ENCODE results near the gene LAMC3.
"Not testable (repeated sequence)": the region's sequence is repeated elsewhere in the genome, so short reads cannot be mapped to it uniquely, and the experiment has no call there.

LAMC3 gene

GRCh38 chr9:131101207-131101964 is 92.4 kb downstream of the LAMC3 start:
- no peak for DNase-seq

DNA sequence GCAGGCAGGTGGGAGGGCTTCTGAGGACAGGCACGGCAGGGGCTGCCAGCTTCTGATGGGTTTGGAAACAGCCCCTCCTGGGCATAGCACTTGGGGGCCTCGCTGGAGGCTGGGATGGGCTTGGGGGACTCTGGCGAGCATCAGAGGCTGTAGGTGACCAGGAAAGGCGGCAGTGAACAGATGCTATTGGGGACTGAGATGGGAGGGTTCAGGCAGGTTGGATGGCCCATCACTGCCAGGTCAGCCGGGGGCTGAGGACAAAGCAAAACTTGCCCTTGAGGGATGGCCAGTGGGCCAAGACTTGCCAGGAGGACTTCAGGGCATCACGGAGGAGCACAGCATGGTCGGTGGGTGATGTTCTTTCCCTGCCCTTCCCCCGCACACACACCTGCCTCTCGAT is 94.0 kb downstream of the LAMC3 start:
- DNase-seq = no peak

GRCh38 chr9:131103535-131103934 is 94.6 kb downstream of the LAMC3 start:
- no peak for DNase-seq

- DNase-seq = no peak
These were observed 95.2 kb downstream of the LAMC3 start for GRCh38 chr9:131104016-131104740.

DNA sequence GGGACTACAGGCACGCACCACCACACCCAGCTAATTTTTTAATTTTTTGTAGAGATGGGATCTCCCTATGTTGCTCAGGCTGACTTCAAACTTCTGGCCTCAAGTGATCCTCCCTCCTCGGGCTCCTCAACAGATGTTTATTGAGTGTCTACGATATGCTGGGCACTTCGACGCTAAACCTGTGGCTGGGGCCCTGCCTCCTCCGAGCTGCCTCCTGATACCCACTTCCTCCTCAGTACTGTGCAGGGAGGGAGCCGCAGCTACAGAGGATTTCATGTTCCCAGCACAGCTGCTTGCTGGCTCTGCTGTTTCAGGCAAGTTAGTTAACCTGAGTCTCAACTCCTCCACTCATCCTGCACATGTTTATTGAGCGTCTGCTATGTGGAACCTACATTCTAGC is 97.0 kb downstream of the LAMC3 start:
- no peak for DNase-seq

- DNase-seq = no peak
These were observed 98.8 kb downstream of the LAMC3 start for GRCh38 chr9:131107760-131108159.

DNA sequence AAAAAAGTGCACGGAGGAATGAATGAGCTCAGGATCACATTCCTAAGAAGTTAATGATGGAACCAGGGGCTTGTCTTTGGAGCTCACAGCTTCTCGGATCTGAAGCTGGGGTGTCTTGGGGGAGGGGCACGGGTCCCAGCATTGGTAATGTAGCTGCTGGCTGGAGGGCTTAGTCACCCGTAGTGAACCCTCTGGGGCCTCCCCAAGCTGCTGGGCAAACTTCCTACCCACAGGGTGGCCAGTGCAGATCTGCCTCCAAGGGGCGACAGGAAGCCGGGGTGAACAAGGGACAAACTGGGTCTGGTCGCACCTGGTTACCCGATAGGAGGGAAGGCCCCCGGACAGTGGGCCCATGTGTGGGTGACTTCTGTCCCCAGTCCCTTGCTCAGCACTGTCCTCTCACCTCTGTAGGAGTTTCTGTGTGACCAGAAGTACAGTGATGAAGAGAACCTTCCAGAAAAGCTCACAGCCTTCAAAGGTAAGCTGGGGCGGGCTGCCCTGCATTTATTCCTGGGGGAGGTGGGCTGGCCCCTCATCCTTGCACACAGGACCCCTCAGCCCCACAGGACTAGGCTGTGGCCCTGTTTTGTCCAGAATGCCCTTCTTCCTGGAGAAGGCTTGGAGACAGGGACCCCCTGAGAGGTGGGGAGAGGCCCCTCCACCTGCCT is 102.3 kb downstream of the LAMC3 start:
- no peak for DNase-seq

GRCh38 chr9:131111854-131112311 is 102.9 kb downstream of the LAMC3 start:
- DNase-seq = no peak

DNA sequence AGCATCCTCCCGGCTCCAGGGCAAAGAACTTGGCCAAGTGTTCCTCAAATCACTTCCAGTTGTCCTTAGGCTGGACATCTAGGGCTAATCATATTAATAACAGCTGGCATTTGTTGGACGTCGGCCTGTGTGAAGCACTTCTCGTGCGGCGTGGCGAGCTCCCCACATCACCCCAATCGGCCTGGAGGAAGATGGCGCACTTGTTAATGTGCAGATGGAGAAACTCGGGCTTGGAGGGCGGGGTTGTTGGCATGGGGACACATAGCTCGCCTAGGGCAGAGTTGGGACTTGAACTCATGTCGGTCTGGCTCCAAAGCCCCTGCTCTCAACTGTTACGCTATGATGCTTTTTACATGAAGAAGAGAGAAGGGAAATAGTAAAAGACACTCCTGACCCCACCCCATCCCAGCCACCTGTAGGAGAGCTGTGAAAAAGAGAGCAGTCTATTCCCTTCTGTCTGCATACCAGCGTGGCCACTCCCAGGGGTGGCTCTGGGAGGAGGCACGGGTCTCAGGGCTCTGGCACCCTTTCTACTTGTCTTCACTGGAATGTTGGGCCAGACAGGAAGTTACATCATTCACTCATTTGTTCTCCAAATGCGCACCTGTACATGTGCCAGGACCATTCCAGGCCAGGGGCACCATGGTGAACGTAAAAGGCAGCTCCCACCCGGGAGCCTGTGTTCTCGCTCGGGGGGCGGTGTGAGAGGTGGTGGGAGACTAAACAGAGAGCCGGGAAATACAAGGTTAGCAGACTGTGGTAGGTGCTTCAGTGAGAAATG is 103.6 kb downstream of the LAMC3 start:
- no peak for DNase-seq

GRCh38 chr9:131113655-131114054 is 104.7 kb downstream of the LAMC3 start:
- no peak for DNase-seq

DNA sequence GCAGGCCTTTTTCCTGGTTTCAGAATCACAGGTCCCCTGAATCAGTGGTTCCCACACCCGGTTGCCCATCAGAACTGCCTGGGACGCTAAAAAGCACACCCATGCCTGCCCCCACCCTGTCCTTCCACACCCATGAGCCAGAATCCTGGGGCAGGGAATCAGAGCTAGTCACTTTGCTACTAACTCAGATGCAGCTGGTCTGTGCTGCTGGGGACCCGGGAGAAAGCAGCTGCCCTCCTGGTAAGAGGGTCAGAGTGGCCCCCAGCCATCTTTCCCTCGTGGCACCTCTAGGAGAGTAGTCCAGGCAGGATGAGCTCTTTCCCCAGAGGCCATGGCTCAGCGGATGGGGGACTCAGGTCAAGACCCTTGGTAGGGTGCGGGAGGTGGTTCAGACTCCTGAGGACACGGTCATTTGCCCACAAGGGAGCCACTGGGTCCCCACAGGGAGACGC is 105.1 kb downstream of the LAMC3 start:
- no peak for DNase-seq

- not testable (repeated sequence) for DNase-seq
These were observed 106.4 kb downstream of the LAMC3 start for GRCh38 chr9:131115360-131115742.

GRCh38 chr9:131116281-131117120 is 107.5 kb downstream of the LAMC3 start:
- no peak for DNase-seq

- DNase-seq = no peak
These were observed 108.3 kb downstream of the LAMC3 start for GRCh38 chr9:131117121-131117761.

GRCh38 chr9:131117762-131118145 is 108.8 kb downstream of the LAMC3 start:
- no peak for DNase-seq

DNA sequence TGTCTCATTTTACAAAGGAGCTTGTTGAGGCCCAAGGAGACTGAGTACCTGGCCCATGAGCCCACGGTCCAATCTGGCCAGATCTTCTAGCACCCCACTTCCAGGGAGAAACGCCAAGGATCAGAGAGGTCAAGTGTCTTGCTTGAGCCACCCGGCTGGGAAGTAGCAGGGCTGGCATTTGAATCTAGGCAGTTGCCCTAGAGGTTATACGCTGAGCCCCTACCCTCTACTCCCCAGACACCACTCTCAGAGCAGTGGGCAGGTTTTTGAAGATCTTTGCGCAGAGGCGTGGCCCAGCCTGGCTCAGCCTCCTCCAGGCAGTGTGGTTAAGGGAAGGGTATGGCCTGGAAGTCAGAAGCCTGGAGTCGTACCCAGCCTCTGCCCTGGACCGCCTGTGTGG is 110.6 kb downstream of the LAMC3 start:
- no peak for DNase-seq

- no peak for DNase-seq
These were observed 111.8 kb downstream of the LAMC3 start for GRCh38 chr9:131120620-131121228.

DNA sequence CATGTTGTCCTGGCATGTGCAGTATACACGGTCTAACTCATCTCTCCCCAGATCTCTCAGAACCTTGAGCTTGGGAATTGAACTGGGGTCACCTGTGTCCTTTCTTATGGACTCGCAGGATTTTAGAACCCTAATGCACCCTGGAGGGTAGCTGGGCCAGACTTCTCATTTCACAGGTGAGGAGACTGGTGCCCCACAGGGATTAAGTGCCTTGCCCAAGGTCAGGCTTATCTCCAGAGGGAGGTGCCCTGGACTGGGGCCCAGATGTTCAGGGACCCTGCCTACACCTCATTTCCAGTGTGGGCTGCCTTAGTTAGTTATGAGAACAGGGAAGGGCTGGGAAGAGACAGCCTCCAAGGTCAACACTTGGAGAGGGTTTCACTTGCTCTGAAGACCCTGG is 112.4 kb downstream of the LAMC3 start:
- DNase-seq = no peak

DNA sequence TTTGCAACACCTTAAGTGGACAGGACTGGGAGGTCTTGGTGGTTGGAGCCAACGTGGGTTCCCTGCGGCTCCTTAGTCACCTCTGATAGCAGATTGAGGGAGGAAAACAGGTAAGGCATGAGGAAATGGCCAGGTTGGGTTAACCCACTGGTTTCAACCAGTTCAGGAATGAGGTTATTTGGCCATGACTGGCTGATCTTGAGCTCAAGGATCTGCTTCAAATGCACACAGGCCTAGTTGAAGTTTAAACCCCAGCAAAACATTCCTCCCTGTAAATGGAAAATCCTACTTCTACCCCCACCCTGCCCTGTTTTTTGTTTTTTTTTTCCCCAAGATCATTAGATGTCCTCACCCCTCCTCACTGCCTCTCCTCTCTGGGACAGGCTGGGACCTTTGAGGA is 113.2 kb downstream of the LAMC3 start:
- DNase-seq = no peak

- DNase-seq = no peak
These were observed 116.0 kb downstream of the LAMC3 start for GRCh38 chr9:131125038-131125287.

DNA sequence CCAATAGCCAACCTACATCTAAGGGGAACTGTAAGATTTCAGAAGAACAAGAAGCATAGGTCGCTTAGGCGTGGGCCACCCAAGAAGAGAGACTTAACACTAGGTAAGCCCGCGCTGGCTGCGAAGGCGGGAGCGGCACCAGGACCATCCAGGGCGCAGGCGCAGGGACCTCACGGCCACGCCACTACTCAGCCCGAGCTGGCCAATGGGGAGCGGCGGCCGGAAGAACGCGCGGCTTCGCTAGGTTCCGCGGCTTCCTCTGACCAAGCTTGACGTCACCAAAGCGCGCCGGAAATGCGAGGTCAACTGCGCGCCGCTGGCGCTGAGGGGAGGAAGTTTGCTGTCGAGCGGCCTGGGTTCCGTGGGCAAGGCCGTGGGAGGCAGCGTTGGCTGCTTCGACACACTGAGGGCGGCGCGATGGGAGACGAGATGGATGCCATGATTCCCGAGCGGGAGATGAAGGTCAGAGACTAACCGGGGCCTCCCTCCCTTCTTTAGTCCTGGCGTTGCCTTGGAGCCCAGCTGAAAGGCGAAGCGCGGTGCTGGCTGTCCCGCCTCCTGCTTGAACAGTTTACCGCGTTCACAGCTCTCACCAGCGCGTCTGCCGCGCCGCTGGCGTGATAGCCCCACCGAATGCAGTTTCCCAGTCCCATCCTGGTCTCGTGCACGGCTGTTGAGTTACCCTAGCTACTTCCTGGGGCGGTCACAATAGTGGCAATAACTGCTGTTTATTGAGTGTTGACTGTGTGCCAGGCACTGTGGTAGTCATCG is 116.5 kb downstream of the LAMC3 start, which contains the start of gene NUP214:
Gene NUP214 (plus strand): TSS at position 299 of the 771 bp plus-strand sequence. CDS start 119 bp downstream, at position 418.
- peak; percentile 100 for DNase-seq
